GM12878 (cell line): ENCODE results near the gene ZNF101. TPM values are rescaled to one million over a fixed set of nuclear protein-coding genes. Genes with fewer than 3 reads are reported as not detected.

Source experiments
- CBX3 ChIP-seq: fragments of 200-600 bp; sonication (generic); IDR thresholded peaks from 2 replicates; pipeline ENCODE4 v1.6.1; 2016; ENCODE audit warnings: low read depth, borderline replicate concordance
- EED ChIP-seq: sonication (generic); IDR thresholded peaks from 2 replicates; pipeline ENCODE4 v1.6.1; 2016; ENCODE audit warnings: antibody characterized with exemption, low read depth
- ETV6 ChIP-seq, 2 experiments: fragments of 450-650 bp in 1 of 2; IDR thresholded peaks in 1 of 2; conservative IDR thresholded peaks in 1 of 2; 2 replicates each; pipeline ENCODE4 v1.6.1; 2014; ENCODE audit warnings: antibody characterized with exemption in 1 of 2, borderline replicate concordance in 1 of 2, low read depth in 1 of 2, mild to moderate bottlenecking in 1 of 2, moderate library complexity in 1 of 2
- FOXK2 ChIP-seq: fragments of 450-650 bp; IDR thresholded peaks from 2 replicates; pipeline ENCODE4 v1.6.1; 2017; ENCODE audit warnings: mild to moderate bottlenecking, moderate library complexity
- MEF2A ChIP-seq: IDR thresholded peaks from 2 replicates; pipeline ENCODE4 v1.6.1; 2011; ENCODE audit warnings: low read depth, mild to moderate bottlenecking, low read length, moderate library complexity; ENCODE audit not compliant: insufficient read depth
- PAX8 ChIP-seq: fragments of 450-650 bp; IDR thresholded peaks from 2 replicates; pipeline ENCODE4 v1.6.1; 2017; ENCODE audit warnings: mild to moderate bottlenecking, moderate library complexity
- PML ChIP-seq: IDR thresholded peaks from 2 replicates; pipeline ENCODE4 v1.6.1; 2012; ENCODE audit warnings: low read length, inconsistent platforms
- RAD21 ChIP-seq: IDR thresholded peaks from 2 replicates; pipeline ENCODE4 v1.6.1; 2011; ENCODE audit warnings: mild to moderate bottlenecking, low read depth, low read length, moderate library complexity; ENCODE audit not compliant: insufficient read depth
- RBBP5 ChIP-seq: fragments of 200-600 bp; sonication (generic); conservative IDR thresholded peaks from 2 replicates; pipeline ENCODE4 v1.6.1; 2016
- RFX5 ChIP-seq: IDR thresholded peaks from 2 replicates; pipeline ENCODE4 v1.6.1; 2011; ENCODE audit warnings: low read depth, low read length, improper control_type of control experiment
- SRF ChIP-seq, 2 experiments: IDR thresholded peaks; 2 replicates each; pipeline ENCODE4 v1.6.1; 2011; ENCODE audit warnings: low read depth in 2 of 2, low read length in 2 of 2, mild to moderate bottlenecking in 1 of 2, moderate library complexity in 1 of 2
- STAT1 ChIP-seq: fragments of 450-650 bp; conservative IDR thresholded peaks from 2 replicates; pipeline ENCODE4 v1.6.1; 2014; ENCODE audit warnings: antibody characterized with exemption, mild to moderate bottlenecking
- STAT3 ChIP-seq: IDR thresholded peaks from 2 replicates; pipeline ENCODE4 v1.6.1; 2011; ENCODE audit warnings: low read depth, low read length, improper control_type of control experiment
- TCF7 ChIP-seq: IDR thresholded peaks from 2 replicates; pipeline ENCODE4 v1.6.1; 2014; ENCODE audit warnings: antibody characterized with exemption, borderline replicate concordance
- WRNIP1 ChIP-seq: IDR thresholded peaks from 2 replicates; pipeline ENCODE4 v1.6.1; 2011; ENCODE audit warnings: low read depth, low read length, improper control_type of control experiment, borderline replicate concordance
- ZNF217 ChIP-seq: fragments of 450-650 bp; IDR thresholded peaks from 2 replicates; pipeline ENCODE4 v1.6.1; 2017; ENCODE audit warnings: antibody characterized with exemption, mild to moderate bottlenecking
- polyA plus RNA-seq, 11 experiments: library from polyadenylated mRNA; depleted of rRNA in 4 of 11; unstranded in 6 of 11; stranded (reverse) in 5 of 11; fragments of >200 nt; fragmentation: Nextera tagmentation in 4 of 11; fragmentation: Illumina TruSeq in 1 of 11; extraction: Ambion mirVana in 4 of 11; extraction: Trizol in 1 of 11; gene quantifications; 1 replicate in 1 of 11; 2 replicates in 10 of 11; pipeline versions ENCODE4 v1.2.1 to v1.2.3, GENCODE V29; 2011 to 2016; ENCODE audit warnings: inconsistent platforms in 2 of 11, missing spikeins in 2 of 11, low read depth in 1 of 11
- total RNA-seq, 4 experiments: library from RNA; depleted of rRNA in 3 of 4; stranded (reverse); fragments of >200 nt in 3 of 4; fragmentation: Illumina TruSeq in 1 of 4; extraction: Trizol in 1 of 4; gene quantifications; 2 replicates each; pipeline versions ENCODE4 v1.2.1 to v1.2.3, GENCODE V29; 2013 to 2021
- TF ChIP-seq, protein P1 (sequence below): fragments of 450-650 bp; IDR thresholded peaks from 2 replicates; pipeline ENCODE4 v1.6.1; 2017; ENCODE audit warnings: mild to moderate bottlenecking, moderate library complexity
- TF ChIP-seq, protein P2 (sequence below): fragments of 450-650 bp; IDR thresholded peaks from 2 replicates; pipeline ENCODE4 v1.6.1; 2017; ENCODE audit warnings: mild to moderate bottlenecking
- TF ChIP-seq, protein P3 (sequence below): IDR thresholded peaks from 2 replicates; pipeline ENCODE4 v1.6.1; 2011; ENCODE audit warnings: borderline replicate concordance, low read depth, mild to moderate bottlenecking, moderate library complexity, low read length; ENCODE audit not compliant: insufficient read depth, poor library complexity, severe bottlenecking

ZNF101 gene
- total and polyA plus RNA-seq, 10 of the 15 experiments (the other 5 are each of a cell fraction or from before 2014, with no cell fraction given) = 15.2 to 40.5 (median 19.8) TPM

DNA sequence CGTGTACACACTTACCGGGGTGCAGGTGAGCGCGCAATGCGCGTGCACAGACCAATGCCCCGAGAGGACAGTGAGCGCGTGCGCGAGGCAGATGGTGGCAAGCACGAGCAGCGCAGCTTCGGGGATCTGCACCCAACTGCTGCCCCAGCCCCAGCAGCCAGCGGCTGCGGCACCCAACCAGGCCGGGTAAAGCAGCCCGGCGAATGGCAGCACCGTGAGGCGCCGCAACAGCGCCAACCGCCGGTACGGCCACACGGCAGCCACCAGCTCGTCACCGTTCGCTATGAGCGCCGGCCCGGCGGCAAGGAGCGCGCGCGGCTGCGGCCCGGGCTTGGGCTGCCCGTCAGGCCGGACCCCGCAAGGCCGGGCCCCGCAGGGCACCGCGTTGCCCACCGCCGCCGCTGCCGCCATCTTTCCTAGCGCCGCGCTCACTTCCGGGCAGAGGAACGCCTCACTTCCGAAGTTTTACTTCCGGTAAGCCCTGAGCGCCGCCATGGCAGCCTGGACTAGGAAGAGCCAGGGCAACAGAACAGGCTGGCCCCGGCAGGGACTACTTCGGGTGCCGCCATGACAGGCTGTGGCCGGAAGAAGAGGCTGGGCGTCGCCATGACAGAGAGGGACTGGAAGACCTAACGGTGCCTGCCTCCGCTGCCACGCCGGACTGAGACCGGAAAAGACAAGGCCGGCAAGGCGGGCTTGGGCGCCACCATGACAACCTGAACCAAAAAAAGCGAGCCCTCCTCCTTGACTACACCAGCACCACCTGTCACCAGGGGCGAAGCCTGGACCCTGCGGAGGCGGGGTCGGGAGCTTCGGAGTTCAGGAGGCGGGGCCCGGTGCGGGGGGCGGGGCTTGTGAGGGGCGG, 5.2 kb upstream of the ZNF101 start, which contains the start of gene ATP13A1 (continued):
- TF ChIP-seq, protein P1, sequence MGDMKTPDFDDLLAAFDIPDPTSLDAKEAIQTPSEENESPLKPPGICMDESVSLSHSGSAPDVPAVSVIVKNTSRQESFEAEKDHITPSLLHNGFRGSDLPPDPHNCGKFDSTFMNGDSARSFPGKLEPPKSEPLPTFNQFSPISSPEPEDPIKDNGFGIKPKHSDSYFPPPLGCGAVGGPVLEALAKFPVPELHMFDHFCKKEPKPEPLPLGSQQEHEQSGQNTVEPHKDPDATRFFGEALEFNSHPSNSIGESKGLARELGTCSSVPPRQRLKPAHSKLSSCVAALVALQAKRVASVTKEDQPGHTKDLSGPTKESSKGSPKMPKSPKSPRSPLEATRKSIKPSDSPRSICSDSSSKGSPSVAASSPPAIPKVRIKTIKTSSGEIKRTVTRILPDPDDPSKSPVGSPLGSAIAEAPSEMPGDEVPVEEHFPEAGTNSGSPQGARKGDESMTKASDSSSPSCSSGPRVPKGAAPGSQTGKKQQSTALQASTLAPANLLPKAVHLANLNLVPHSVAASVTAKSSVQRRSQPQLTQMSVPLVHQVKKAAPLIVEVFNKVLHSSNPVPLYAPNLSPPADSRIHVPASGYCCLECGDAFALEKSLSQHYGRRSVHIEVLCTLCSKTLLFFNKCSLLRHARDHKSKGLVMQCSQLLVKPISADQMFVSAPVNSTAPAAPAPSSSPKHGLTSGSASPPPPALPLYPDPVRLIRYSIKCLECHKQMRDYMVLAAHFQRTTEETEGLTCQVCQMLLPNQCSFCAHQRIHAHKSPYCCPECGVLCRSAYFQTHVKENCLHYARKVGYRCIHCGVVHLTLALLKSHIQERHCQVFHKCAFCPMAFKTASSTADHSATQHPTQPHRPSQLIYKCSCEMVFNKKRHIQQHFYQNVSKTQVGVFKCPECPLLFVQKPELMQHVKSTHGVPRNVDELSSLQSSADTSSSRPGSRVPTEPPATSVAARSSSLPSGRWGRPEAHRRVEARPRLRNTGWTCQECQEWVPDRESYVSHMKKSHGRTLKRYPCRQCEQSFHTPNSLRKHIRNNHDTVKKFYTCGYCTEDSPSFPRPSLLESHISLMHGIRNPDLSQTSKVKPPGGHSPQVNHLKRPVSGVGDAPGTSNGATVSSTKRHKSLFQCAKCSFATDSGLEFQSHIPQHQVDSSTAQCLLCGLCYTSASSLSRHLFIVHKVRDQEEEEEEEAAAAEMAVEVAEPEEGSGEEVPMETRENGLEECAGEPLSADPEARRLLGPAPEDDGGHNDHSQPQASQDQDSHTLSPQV = no peak
- TF ChIP-seq ZNF217 (peak; percentile 30; the same call in 1 of the 2 replicates), WRNIP1 (no peak), RFX5 (0 out of 2 replicates have a peak, but pooled peaks have one; percentile 18), PAX8 (no peak), ETV6 (conservative IDR thresholded peaks at IDR 0.05 in 1 of 2, IDR thresholded peaks at IDR 0.05 in 1 of 2; ENCODE audit: borderline replicate concordance in 1 of 2, low read depth in 1 of 2) (peak in 1 of 2 experiments; percentile 98; a peak in 3 of 4 replicates), CBX3 (no peak), FOXK2 (no peak), RBBP5 (no peak), PML (no peak), EED (no peak), TCF7 (no peak), SRF (IDR thresholded peaks at IDR 0.05; ENCODE audit: low read depth in 2 of 2, low read length in 2 of 2) (0 out of 4 replicates have a peak, but pooled peaks of 1 of the 2 experiments have one; percentile 38), STAT3 (no peak), MEF2A (no peak), RAD21 (no peak), STAT1 (peak; percentile 73; the same call in 1 of the 2 replicates)
- TF ChIP-seq, protein P2, sequence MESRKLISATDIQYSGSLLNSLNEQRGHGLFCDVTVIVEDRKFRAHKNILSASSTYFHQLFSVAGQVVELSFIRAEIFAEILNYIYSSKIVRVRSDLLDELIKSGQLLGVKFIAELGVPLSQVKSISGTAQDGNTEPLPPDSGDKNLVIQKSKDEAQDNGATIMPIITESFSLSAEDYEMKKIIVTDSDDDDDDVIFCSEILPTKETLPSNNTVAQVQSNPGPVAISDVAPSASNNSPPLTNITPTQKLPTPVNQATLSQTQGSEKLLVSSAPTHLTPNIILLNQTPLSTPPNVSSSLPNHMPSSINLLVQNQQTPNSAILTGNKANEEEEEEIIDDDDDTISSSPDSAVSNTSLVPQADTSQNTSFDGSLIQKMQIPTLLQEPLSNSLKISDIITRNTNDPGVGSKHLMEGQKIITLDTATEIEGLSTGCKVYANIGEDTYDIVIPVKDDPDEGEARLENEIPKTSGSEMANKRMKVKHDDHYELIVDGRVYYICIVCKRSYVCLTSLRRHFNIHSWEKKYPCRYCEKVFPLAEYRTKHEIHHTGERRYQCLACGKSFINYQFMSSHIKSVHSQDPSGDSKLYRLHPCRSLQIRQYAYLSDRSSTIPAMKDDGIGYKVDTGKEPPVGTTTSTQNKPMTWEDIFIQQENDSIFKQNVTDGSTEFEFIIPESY = no peak
- TF ChIP-seq, protein P3, sequence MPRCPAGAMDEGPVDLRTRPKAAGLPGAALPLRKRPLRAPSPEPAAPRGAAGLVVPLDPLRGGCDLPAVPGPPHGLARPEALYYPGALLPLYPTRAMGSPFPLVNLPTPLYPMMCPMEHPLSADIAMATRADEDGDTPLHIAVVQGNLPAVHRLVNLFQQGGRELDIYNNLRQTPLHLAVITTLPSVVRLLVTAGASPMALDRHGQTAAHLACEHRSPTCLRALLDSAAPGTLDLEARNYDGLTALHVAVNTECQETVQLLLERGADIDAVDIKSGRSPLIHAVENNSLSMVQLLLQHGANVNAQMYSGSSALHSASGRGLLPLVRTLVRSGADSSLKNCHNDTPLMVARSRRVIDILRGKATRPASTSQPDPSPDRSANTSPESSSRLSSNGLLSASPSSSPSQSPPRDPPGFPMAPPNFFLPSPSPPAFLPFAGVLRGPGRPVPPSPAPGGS = no peak
